Measurements from ENCODE around the gene OR5M3. TPM values are rescaled to one million over a fixed set of nuclear protein-coding genes. Genes with fewer than 3 reads are reported as not detected.

OR5M3 gene
- not detected for polyA plus RNA-seq (ENCODE audit: insufficient read length in 3 of 3)

GRCh38 chr11:56473252-56473651 lies at the start of gene OR5M3:
Gene OR5M3, minus strand, starts transcription at chr11:56473352. Its CDS starts 2,855 bp downstream, at chr11:56470497.
- no peak for DNase-seq (ENCODE audit: low read depth in 3 of 3, low spot score in 2 of 3)

GRCh38 chr11:56522008-56522407 lies 48.9 kb upstream of the OR5M3 start:
- DNase-seq (ENCODE audit: low read depth in 3 of 3, low spot score in 2 of 3), result no peak

GRCh38 chr11:56513280-56513679 lies 40.1 kb upstream of the OR5M3 start:
- no peak for DNase-seq (ENCODE audit: low read depth in 3 of 3, low spot score in 2 of 3)

GRCh38 chr11:56509439-56509838 lies 36.3 kb upstream of the OR5M3 start:
- DNase-seq (ENCODE audit: low read depth in 3 of 3, low spot score in 2 of 3), result no peak

GRCh38 chr11:56497010-56497409 lies 23.9 kb upstream of the OR5M3 start:
- DNase-seq (ENCODE audit: low read depth in 3 of 3, low spot score in 2 of 3), result no peak

GRCh38 chr11:56495117-56495516 lies 22.0 kb upstream of the OR5M3 start:
- no peak for DNase-seq (ENCODE audit: low read depth in 3 of 3, low spot score in 2 of 3)

- DNase-seq (ENCODE audit: low read depth in 3 of 3, low spot score in 2 of 3), result no peak
Measured at GRCh38 chr11:56491270-56491669, 18.1 kb upstream of the OR5M3 start, which contains the start of gene OR5M8. Gene OR5M8, minus strand, starts transcription at chr11:56491370. Its CDS starts 0 bp downstream, at chr11:56491370.

GRCh38 chr11:56486801-56487200 lies 13.6 kb upstream of the OR5M3 start:
- no peak for DNase-seq (ENCODE audit: low read depth in 3 of 3, low spot score in 2 of 3)

GRCh38 chr11:56474729-56475235 lies 1.6 kb upstream of the OR5M3 start:
- no peak for DNase-seq (ENCODE audit: low read depth in 3 of 3, low spot score in 2 of 3)

- no peak for DNase-seq (ENCODE audit: low read depth in 3 of 3, low spot score in 2 of 3)
Measured at GRCh38 chr11:56457076-56457475, 16.1 kb downstream of the OR5M3 start.

GRCh38 chr11:56453521-56453920 lies 19.6 kb downstream of the OR5M3 start:
- no peak for DNase-seq (ENCODE audit: low read depth in 3 of 3, low spot score in 2 of 3)

Other genes with a start within 250 kb of the OR5M3 start
- not detected for gene OR5T2, start 239.1 kb downstream of the OR5M3 start, polyA plus RNA-seq (ENCODE audit: insufficient read length in 3 of 3)
- gene OR5T3, start 221.1 kb downstream of the OR5M3 start, polyA plus RNA-seq (ENCODE audit: insufficient read length in 3 of 3), result not detected
- not detected for gene OR5T1, start 199.2 kb downstream of the OR5M3 start, polyA plus RNA-seq (ENCODE audit: insufficient read length in 3 of 3)
- not detected for gene OR8H1, start 181.1 kb downstream of the OR5M3 start, polyA plus RNA-seq (ENCODE audit: insufficient read length in 3 of 3)
- gene OR8K3, start 158.2 kb downstream of the OR5M3 start, polyA plus RNA-seq (ENCODE audit: insufficient read length in 3 of 3), result not detected
- not detected for gene OR8K1, start 127.3 kb downstream of the OR5M3 start, polyA plus RNA-seq (ENCODE audit: insufficient read length in 3 of 3)
- not detected for gene OR8J1, start 119.1 kb downstream of the OR5M3 start, polyA plus RNA-seq (ENCODE audit: insufficient read length in 3 of 3)
- gene OR8U1, start 97.7 kb downstream of the OR5M3 start, polyA plus RNA-seq (ENCODE audit: insufficient read length in 3 of 3), result not detected
- gene OR5AL1, start 60.7 kb downstream of the OR5M3 start, polyA plus RNA-seq (ENCODE audit: insufficient read length in 3 of 3), result not detected
- gene OR5M8, start 18.0 kb upstream of the OR5M3 start, polyA plus RNA-seq (ENCODE audit: insufficient read length in 3 of 3), result not detected
- not detected for gene OR5M11, start 69.9 kb upstream of the OR5M3 start, polyA plus RNA-seq (ENCODE audit: insufficient read length in 3 of 3)
- gene OR5M10, start 104.4 kb upstream of the OR5M3 start, polyA plus RNA-seq (ENCODE audit: insufficient read length in 3 of 3), result not detected
- gene OR5M1, start 141.5 kb upstream of the OR5M3 start, polyA plus RNA-seq (ENCODE audit: insufficient read length in 3 of 3), result not detected
- not detected for gene OR5AP2, start 169.1 kb upstream of the OR5M3 start, polyA plus RNA-seq (ENCODE audit: insufficient read length in 3 of 3)
- not detected for gene OR5AR1, start 190.3 kb upstream of the OR5M3 start, polyA plus RNA-seq (ENCODE audit: insufficient read length in 3 of 3)
- not detected for gene OR9G1, start 225.7 kb upstream of the OR5M3 start, polyA plus RNA-seq (ENCODE audit: insufficient read length in 3 of 3)